ENCODE data around the gene HIVEP3. TPM values are rescaled to one million over a fixed set of nuclear protein-coding genes. Genes with fewer than 3 reads are reported as not detected.

Gene HIVEP3
- total RNA-seq, 1 donor from 2014 or later, result 0.37 TPM

GRCh38 chr1:41521766-41522165, 397.0 kb downstream of the HIVEP3 start:
- H3K79me2 ChIP-seq (ENCODE audit: low read depth), result no peaks in the 10 kb centered on the region

GRCh38 chr1:41520951-41521752, 397.6 kb downstream of the HIVEP3 start:
- no peak overlapping the region for H3K4me3 ChIP-seq
- H3K27ac ChIP-seq, result no peak overlapping the region
- H3F3A ChIP-seq (ENCODE audit: low read depth), result no peaks in the 10 kb centered on the region
- H3K9me3 Mint-ChIP-seq, result no peaks in the 10 kb centered on the region
- H3K9ac ChIP-seq, result no peak overlapping the region
- H4K20me1 ChIP-seq (ENCODE audit: low read depth), result no peaks in the 10 kb centered on the region
- H3K4me2 ChIP-seq, result no peak overlapping the region
- no peaks in the 10 kb centered on the region for H3K36me3 ChIP-seq
- H3K27me3 Mint-ChIP-seq (ENCODE audit: insufficient read depth, low read depth), result peaks cover 6% of the 10 kb centered on the region
- H3K79me2 ChIP-seq (ENCODE audit: low read depth), result no peaks in the 10 kb centered on the region
- H2AFZ ChIP-seq (replicated peaks), result peak overlapping the region; percentile 57
- no peaks in the 10 kb centered on the region for H3K36me3 Mint-ChIP-seq
- H3K4me1 ChIP-seq, result peaks cover 13% of the 10 kb centered on the region
- H3K4me1 Mint-ChIP-seq, result peaks cover 15% of the 10 kb centered on the region
- H3K27ac Mint-ChIP-seq, result no peak overlapping the region
- H3K27me3 ChIP-seq, result peaks cover 9% of the 10 kb centered on the region
- H3K4me3 Mint-ChIP-seq, result no peak overlapping the region
- TF ChIP-seq EZH2phosphoT487 (IDR thresholded peaks at IDR 0.05), result no peak
- TF ChIP-seq EZH2 (IDR thresholded peaks at IDR 0.05), result no peak
- TF ChIP-seq CTCF (IDR thresholded peaks at IDR 0.05), result no peak
- DNase-seq (ENCODE audit: low spot score), result no peak
- H3K9me3 ChIP-seq (ENCODE audit: low read depth), result no peaks in the 10 kb centered on the region

More at GRCh38 chr1:41521766-41522165, 397.0 kb downstream of the HIVEP3 start:
- H3K9me3 Mint-ChIP-seq, result no peaks in the 10 kb centered on the region
- no peak overlapping the region for H3K4me3 Mint-ChIP-seq
- no peaks in the 10 kb centered on the region for H3K36me3 Mint-ChIP-seq
- Histone ChIP-seq H3K4me3 (no peak overlapping the region), H3K27me3 (peaks cover 3% of the 10 kb centered on the region), H4K20me1 (ENCODE audit: low read depth) (no peaks in the 10 kb centered on the region), H3F3A (ENCODE audit: low read depth) (no peaks in the 10 kb centered on the region), H3K36me3 (no peaks in the 10 kb centered on the region), H3K4me1 (peaks cover 7% of the 10 kb centered on the region), H3K4me2 (no peak overlapping the region), H2AFZ (replicated peaks) (peak overlapping the region; percentile 57), H3K9ac (no peak overlapping the region), H3K9me3 (ENCODE audit: low read depth) (no peaks in the 10 kb centered on the region), H3K27ac (no peak overlapping the region)
- H3K27me3 Mint-ChIP-seq (ENCODE audit: insufficient read depth, low read depth), result peaks cover 6% of the 10 kb centered on the region
- TF ChIP-seq EZH2 (IDR thresholded peaks at IDR 0.05), result no peak
- TF ChIP-seq CTCF (IDR thresholded peaks at IDR 0.05), result no peak
- no peak for TF ChIP-seq EZH2phosphoT487 (IDR thresholded peaks at IDR 0.05)
- H3K27ac Mint-ChIP-seq, result peak overlapping the region; percentile 74
- peak; percentile 48 for DNase-seq (ENCODE audit: low spot score)
- peaks cover 12% of the 10 kb centered on the region for H3K4me1 Mint-ChIP-seq

GRCh38 chr1:41519667-41520066, 399.1 kb downstream of the HIVEP3 start:
- TF ChIP-seq EZH2phosphoT487 (IDR thresholded peaks at IDR 0.05) (no peak), CTCF (IDR thresholded peaks at IDR 0.05) (no peak), EZH2 (IDR thresholded peaks at IDR 0.05) (no peak)
- peaks cover 19% of the 10 kb centered on the region for H3K4me1 ChIP-seq
- no peak overlapping the region for H3K4me3 Mint-ChIP-seq
- H4K20me1 ChIP-seq (ENCODE audit: low read depth), result no peaks in the 10 kb centered on the region
- H3K79me2 ChIP-seq (ENCODE audit: low read depth), result no peaks in the 10 kb centered on the region
- H3K9me3 Mint-ChIP-seq, result no peaks in the 10 kb centered on the region
- H3K9me3 ChIP-seq (ENCODE audit: low read depth), result no peaks in the 10 kb centered on the region
- no peak overlapping the region for H3K9ac ChIP-seq
- no peak overlapping the region for H3K27ac Mint-ChIP-seq
- peaks cover 8% of the 10 kb centered on the region for H3K27me3 Mint-ChIP-seq (ENCODE audit: insufficient read depth, low read depth)
- peaks cover 9% of the 10 kb centered on the region for H3K27me3 ChIP-seq
- H3K4me3 ChIP-seq, result no peak overlapping the region
- no peak overlapping the region for H3K4me2 ChIP-seq
- peaks cover 28% of the 10 kb centered on the region for H3K4me1 Mint-ChIP-seq
- no peak for DNase-seq (ENCODE audit: low spot score)
- H3K27ac ChIP-seq, result no peak overlapping the region
- no peaks in the 10 kb centered on the region for H3K36me3 Mint-ChIP-seq
- H3F3A ChIP-seq (ENCODE audit: low read depth), result no peaks in the 10 kb centered on the region
- no peak overlapping the region for H2AFZ ChIP-seq (replicated peaks)
- H3K36me3 ChIP-seq, result no peaks in the 10 kb centered on the region
